Sigmoid colon (tissue), 4 donors: ENCODE data around the gene GAS2L3.
"Not testable (repeated sequence)": the region's sequence is repeated elsewhere in the genome, so short reads cannot be mapped to it uniquely, and the experiment has no call there.

Source experiments
- EP300 ChIP-seq, 4 donors: sonication (generic); formaldehyde crosslinking; IDR thresholded peaks; one replicate each; pipeline ENCODE4 v1.6.1; 2017; ENCODE audit warnings: antibody characterized with exemption in 4 of 4
- POLR2A ChIP-seq, 2 donors: fragments of 450-650 bp; IDR thresholded peaks; one replicate each; pipeline ENCODE4 v1.6.1; 2016; ENCODE audit warnings: antibody characterized with exemption in 2 of 2, mild to moderate bottlenecking in 2 of 2, moderate library complexity in 2 of 2
- POLR2AphosphoS5 ChIP-seq, 4 donors: sonication (generic); formaldehyde crosslinking; IDR thresholded peaks; one replicate each; pipeline ENCODE4 v1.6.1; 2017; ENCODE audit warnings: antibody characterized with exemption in 4 of 4
- TF ChIP-seq, protein P1 (sequence below), 4 experiments: fragments of 450-650 bp in 3 of 4; fragments of 200-600 bp in 1 of 4; IDR thresholded peaks; one replicate each; pipeline ENCODE4 v1.5.1; 2016 to 2019; ENCODE audit warnings: antibody characterized with exemption in 4 of 4, mild to moderate bottlenecking in 3 of 4, moderate library complexity in 2 of 4

DNA sequence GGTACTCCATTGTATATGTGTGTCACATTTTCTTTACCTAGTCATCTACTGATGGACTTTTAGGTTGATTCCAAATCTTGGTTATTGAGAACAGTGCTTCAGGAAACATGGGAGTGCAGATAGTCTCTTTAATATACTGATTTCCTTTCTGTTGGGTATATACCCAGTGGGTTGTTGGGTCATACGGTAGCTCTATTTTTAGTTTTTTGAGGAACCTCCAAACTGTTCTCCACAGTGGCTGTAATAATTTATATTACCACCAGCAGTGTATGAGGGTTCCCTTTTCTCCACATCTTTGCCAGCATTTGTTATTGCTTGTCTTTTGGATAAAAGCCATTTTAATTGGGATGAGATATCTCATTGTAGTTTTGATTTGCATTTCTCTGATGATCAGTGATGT is 29.5 kb downstream of the GAS2L3 start:
- TF ChIP-seq, protein P1, sequence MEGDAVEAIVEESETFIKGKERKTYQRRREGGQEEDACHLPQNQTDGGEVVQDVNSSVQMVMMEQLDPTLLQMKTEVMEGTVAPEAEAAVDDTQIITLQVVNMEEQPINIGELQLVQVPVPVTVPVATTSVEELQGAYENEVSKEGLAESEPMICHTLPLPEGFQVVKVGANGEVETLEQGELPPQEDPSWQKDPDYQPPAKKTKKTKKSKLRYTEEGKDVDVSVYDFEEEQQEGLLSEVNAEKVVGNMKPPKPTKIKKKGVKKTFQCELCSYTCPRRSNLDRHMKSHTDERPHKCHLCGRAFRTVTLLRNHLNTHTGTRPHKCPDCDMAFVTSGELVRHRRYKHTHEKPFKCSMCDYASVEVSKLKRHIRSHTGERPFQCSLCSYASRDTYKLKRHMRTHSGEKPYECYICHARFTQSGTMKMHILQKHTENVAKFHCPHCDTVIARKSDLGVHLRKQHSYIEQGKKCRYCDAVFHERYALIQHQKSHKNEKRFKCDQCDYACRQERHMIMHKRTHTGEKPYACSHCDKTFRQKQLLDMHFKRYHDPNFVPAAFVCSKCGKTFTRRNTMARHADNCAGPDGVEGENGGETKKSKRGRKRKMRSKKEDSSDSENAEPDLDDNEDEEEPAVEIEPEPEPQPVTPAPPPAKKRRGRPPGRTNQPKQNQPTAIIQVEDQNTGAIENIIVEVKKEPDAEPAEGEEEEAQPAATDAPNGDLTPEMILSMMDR (IDR thresholded peaks at IDR 0.05): not testable (repeated sequence)
- TF ChIP-seq POLR2A, EP300, POLR2AphosphoS5 (IDR thresholded peaks at IDR 0.05): not testable (repeated sequence)
